Aorta (tissue), 5 donors: ENCODE results near the gene MEGF8. TPM values are rescaled to one million over a fixed set of nuclear protein-coding genes. Genes with fewer than 3 reads are reported as not detected.

ENCODE experiments used
- ATAC-seq: fragments of 200-7000 bp; cut with Tn5 transposase; one replicate; pipeline ENCODE4 v1.9.1; 2022; ENCODE audit warnings: moderate library complexity; ENCODE audit not compliant: low FRiP score
- DNase-seq, 2 donors: peaks; one replicate each; pipeline ENCODE4 v3.0.0-alpha.2; 2020
- H3K27ac ChIP-seq, 2 donors: one replicate each; pipeline ENCODE4 v1.5.1; 2013; ENCODE audit warnings: low read length in 2 of 2, mild to moderate bottlenecking in 2 of 2, moderate library complexity in 2 of 2, control low read depth in 1 of 2, inconsistent platforms in 1 of 2, low read depth in 1 of 2
- H3K27me3 ChIP-seq, 2 donors: one replicate each; pipeline ENCODE4 v1.6.1; 2013; ENCODE audit warnings: control low read depth in 1 of 2, low read length in 1 of 2, mild to moderate bottlenecking in 1 of 2, moderate library complexity in 1 of 2; ENCODE audit not compliant: insufficient read depth in 2 of 2, control insufficient read depth in 1 of 2
- H3K36me3 ChIP-seq, 2 donors: one replicate each; pipeline ENCODE4 v1.6.1; 2013; ENCODE audit warnings: control low read depth in 1 of 2, low read length in 1 of 2, mild to moderate bottlenecking in 1 of 2; ENCODE audit not compliant: insufficient read depth in 2 of 2, control insufficient read depth in 1 of 2
- H3K4me1 ChIP-seq, 2 donors: one replicate each; pipeline ENCODE4 v1.6.1; 2013; ENCODE audit warnings: low read length in 2 of 2, control low read depth in 1 of 2, mild to moderate bottlenecking in 1 of 2, moderate library complexity in 1 of 2; ENCODE audit not compliant: insufficient read depth in 2 of 2, control insufficient read depth in 1 of 2
- H3K4me3 ChIP-seq, 2 donors: one replicate each; pipeline ENCODE4 v1.5.1; 2013; ENCODE audit warnings: low read length in 2 of 2, control low read depth in 1 of 2, mild to moderate bottlenecking in 1 of 2
- H3K9me3 ChIP-seq: one replicate; pipeline ENCODE4 v1.6.1; 2013; ENCODE audit warnings: mild to moderate bottlenecking, low read length; ENCODE audit not compliant: control insufficient read depth
- WGBS, 2 donors: extraction: QIAGEN DNeasy Blood & Tissue Kit; methylation state at CpG; one replicate each; pipeline ENCODE4 v1.1.7; 2013; 5-methylcytosine and 5-hydroxymethylcytosine counted together
- intact Hi-C, 2 donors: fragments of 100-400 bp; cut with DNase I; formaldehyde crosslinking; loops; one replicate each; pipeline versions ENCODE4 v1.14.2 to v1.15.0; 2022
- polyA plus RNA-seq, 2 donors: library from polyadenylated mRNA; stranded (reverse); fragments of 200-250 nt; gene quantifications; one replicate each; pipeline ENCODE4 v1.2.3, GENCODE V29; 2013
- total RNA-seq, 2 donors: library from RNA; stranded (reverse); fragmentation: NEBNext Ultra II Directional; extraction: Animal tissue kit (Norgen Biotek cat#: 25700); gene quantifications; one replicate each; pipeline ENCODE4 v1.2.1, GENCODE V29; 2021
- donor health status: healthy with polysubstance abuse.
- donor health status: Bipolar disorder and iron deficiency.
- donor health status: DM: no; HTN: no; CAD: no.
- donor health status: DM: no; HTN: no; CAD: no.
- donor health status: DM: yes; HTN: yes; CAD: no.

Gene MEGF8
- total and polyA plus RNA-seq, 4 donors: 5.9 to 26.4 (median 12.3) TPM

DNA sequence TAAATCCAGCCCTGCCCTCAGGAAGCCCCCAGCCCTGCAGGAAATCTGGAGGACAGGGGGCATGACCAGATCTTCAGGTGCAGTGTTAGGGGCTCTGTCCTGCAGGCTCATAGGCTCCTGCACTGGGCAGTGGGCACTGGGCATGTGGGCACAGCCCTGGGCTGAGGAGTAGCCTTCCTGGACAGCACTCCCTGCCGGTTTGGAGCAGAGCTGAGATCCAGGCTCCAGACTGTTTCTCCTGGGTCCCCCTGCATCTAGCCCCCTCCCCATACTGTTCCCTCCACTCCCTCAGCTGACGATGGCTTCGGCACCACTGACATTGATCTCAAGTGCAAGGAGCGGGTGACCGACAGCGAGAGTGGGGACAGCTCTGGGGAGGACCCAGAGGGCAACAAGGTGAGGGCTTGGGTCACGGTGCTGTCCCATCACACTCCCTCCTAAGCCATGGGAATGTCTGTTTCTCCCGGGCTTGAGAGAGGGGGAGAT lies 35.8 kb upstream of the MEGF8 start:
- no peak for ATAC-seq
- Histone ChIP-seq H3K27me3 (no peaks in the 10 kb centered on the region), H3K4me1 (peaks cover 0 to 3% of the 10 kb centered on the region in 2 donors), H3K4me3 (no peak overlapping the region), H3K27ac (no peak overlapping the region), H3K36me3 (peaks cover 0 to 12% of the 10 kb centered on the region in 2 donors), H3K9me3 (no peaks in the 10 kb centered on the region)
- DNase-seq: no peak
- 82 to 83% methylated on average over 8 of the region's 8 CpGs for WGBS, 2 donors
- intact Hi-C loops: no loop called here

GRCh38 chr19:42290136-42290522 lies 35.3 kb upstream of the MEGF8 start:
- Histone ChIP-seq H3K4me3 (no peak overlapping the region), H3K9me3 (no peaks in the 10 kb centered on the region), H3K27me3 (no peaks in the 10 kb centered on the region), H3K36me3 (peaks cover 0 to 12% of the 10 kb centered on the region in 2 donors), H3K27ac (no peak overlapping the region), H3K4me1 (peaks cover 0 to 3% of the 10 kb centered on the region in 2 donors)
- no peak for ATAC-seq
- DNase-seq: no peak
- 76 to 78% methylated on average over 12 to 13 of the region's 13 CpGs for WGBS, 2 donors
- intact Hi-C loops: no loop called here

DNA sequence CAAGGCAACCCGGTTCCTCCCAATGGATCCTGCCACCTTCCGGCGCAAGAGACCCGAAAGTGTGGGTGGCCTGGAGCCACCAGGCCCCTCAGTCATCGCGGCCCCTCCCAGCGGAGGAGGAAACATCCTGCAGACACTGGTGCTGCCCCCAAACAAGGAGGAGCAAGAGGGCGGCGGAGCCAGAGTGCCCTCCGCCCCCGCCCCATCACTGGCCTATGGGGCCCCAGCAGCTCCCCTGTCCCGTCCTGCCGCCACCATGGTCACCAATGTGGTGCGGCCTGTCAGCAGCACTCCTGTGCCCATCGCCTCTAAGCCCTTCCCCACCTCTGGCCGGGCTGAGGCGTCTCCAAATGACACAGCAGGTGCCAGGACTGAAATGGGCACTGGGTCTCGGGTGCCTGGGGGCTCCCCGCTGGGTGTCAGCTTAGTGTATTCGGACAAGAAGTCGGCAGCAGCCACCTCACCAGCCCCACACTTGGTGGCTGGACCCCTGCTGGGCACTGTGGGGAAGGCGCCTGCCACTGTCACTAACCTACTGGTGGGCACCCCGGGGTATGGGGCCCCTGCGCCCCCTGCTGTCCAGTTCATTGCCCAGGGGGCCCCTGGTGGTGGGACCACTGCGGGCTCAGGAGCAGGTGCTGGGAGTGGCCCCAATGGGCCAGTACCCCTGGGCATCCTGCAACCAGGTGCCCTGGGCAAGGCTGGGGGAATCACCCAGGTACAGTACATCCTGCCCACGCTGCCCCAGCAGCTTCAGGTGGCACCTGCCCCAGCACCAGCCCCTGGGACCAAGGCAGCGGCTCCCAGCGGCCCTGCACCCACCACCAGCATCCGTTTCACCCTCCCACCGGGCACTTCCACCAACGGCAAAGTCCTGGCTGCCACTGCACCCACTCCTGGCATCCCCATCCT lies 34.7 kb upstream of the MEGF8 start:
- ATAC-seq (no peak), DNase-seq (peak in 1 of 2 donors; percentile 50)
- no peaks in the 10 kb centered on the region for H3K27me3 ChIP-seq
- WGBS, 2 donors: 78 to 82% methylated on average over 28 to 31 of the region's 31 CpGs
- no peak overlapping the region for H3K27ac ChIP-seq
- H3K9me3 ChIP-seq: no peaks in the 10 kb centered on the region
- H3K4me1 ChIP-seq: no peaks in the 10 kb centered on the region
- no peak overlapping the region for H3K4me3 ChIP-seq
- H3K36me3 ChIP-seq: peaks cover 0 to 12% of the 10 kb centered on the region in 2 donors
- intact Hi-C loops: no loop called here

GRCh38 chr19:42291435-42291810 lies 34.0 kb upstream of the MEGF8 start:
- 56 to 57% methylated on average over 9 of the region's 9 CpGs for WGBS, 2 donors

DNA sequence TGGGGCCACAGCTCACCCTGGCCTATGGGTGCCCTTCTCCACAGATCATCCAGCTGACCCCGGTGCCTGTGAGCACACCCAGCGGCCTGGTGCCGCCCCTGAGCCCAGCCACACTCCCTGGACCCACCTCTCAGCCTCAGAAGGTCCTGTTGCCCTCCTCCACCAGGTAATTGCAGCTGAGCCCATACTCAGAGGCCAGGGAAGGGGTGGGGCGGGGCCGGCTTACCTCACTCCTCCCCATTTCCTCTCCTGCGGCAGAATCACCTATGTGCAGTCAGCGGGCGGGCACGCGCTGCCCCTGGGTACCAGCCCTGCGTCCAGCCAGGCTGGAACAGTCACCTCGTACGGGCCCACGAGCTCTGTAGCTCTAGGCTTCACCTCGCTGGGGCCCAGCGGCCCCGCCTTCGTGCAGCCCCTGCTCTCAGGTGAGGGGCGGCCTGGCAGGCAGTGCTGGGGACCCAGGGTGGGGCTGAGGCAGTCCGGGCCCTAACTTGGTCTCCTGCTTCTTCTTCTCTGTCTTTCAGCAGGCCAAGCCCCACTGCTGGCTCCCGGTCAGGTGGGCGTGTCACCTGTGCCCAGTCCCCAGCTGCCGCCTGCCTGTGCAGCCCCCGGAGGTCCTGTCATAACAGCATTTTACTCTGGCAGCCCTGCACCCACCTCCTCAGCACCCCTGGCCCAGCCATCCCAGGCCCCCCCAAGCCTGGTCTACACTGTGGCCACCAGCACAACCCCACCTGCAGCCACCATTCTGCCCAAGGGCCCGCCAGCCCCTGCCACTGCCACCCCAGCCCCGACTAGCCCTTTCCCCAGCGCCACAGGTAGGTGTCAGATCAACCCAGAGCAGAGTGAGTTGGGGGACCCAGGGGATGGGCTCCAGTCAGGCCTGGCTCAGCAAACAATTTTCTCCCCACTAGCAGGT lies 33.1 kb upstream of the MEGF8 start:
- H3K4me1 ChIP-seq: no peaks in the 10 kb centered on the region
- ATAC-seq (no peak), DNase-seq (peak in 1 of 2 donors; percentile 49)
- H3K27me3 ChIP-seq: no peaks in the 10 kb centered on the region
- H3K36me3 ChIP-seq: peaks cover 0 to 12% of the 10 kb centered on the region in 2 donors
- WGBS, 2 donors: 87 to 89% methylated on average over 27 of the region's 27 CpGs
- no peak overlapping the region for H3K4me3 ChIP-seq
- no peak overlapping the region for H3K27ac ChIP-seq
- no peaks in the 10 kb centered on the region for H3K9me3 ChIP-seq
- intact Hi-C loops: no loop called here

More at GRCh38 chr19:42291435-42291810, 34.0 kb upstream of the MEGF8 start:
- no peaks in the 10 kb centered on the region for H3K9me3 ChIP-seq
- no peak overlapping the region for H3K27ac ChIP-seq
- peaks cover 0 to 12% of the 10 kb centered on the region in 2 donors for H3K36me3 ChIP-seq
- ATAC-seq: no peak
- peak in 1 of 2 donors; percentile 48 for DNase-seq
- intact Hi-C loops: no loop called here
- H3K27me3 ChIP-seq: no peaks in the 10 kb centered on the region
- no peaks in the 10 kb centered on the region for H3K4me1 ChIP-seq
- H3K4me3 ChIP-seq: no peak overlapping the region

DNA sequence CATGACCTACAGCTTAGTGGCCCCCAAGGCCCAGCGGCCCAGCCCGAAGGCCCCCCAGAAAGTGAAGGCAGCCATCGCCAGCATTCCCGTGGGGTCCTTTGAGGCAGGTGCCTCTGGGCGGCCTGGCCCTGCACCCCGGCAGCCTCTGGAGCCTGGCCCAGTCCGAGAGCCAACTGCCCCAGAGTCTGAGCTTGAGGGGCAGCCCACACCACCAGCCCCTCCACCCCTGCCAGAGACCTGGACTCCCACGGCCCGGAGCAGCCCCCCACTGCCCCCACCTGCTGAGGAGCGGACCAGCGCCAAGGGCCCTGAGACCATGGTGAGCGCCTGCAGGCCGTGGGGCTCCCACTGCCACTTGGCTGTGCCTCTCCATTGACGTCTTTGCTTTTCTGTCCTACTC lies 32.5 kb upstream of the MEGF8 start:
- Histone ChIP-seq H3K4me1 (no peaks in the 10 kb centered on the region), H3K27ac (no peak overlapping the region), H3K36me3 (peaks cover 0 to 9% of the 10 kb centered on the region in 2 donors), H3K9me3 (no peaks in the 10 kb centered on the region), H3K4me3 (no peak overlapping the region), H3K27me3 (no peaks in the 10 kb centered on the region)
- WGBS, 2 donors: 81% methylated on average over 14 of the region's 14 CpGs
- DNase-seq (peak in 1 of 2 donors; percentile 46), ATAC-seq (no peak)
- intact Hi-C loops: no loop called here

DNA sequence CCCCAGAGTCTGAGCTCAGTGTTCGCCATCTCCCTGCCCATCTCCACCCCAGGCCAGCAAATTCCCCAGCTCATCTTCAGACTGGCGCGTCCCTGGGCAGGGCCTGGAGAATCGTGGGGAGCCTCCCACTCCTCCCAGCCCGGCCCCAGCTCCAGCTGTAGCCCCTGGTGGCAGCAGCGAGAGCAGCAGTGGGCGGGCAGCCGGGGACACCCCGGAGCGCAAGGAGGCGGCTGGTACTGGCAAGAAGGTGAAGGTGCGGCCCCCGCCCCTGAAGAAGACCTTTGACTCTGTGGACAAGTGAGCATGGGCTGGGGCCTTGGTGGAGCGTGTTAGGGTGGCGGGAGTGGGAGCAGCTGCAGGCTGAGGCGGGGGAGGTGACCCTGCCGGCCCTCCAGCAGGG lies 31.9 kb upstream of the MEGF8 start:
- WGBS, 2 donors: 82 to 84% methylated on average over 17 of the region's 17 CpGs
- ATAC-seq: no peak
- intact Hi-C loops: no loop called here
- H3K4me3 ChIP-seq: no peak overlapping the region
- DNase-seq: peak in 1 of 2 donors; percentile 48
- peaks cover 0 to 9% of the 10 kb centered on the region in 2 donors for H3K36me3 ChIP-seq
- no peaks in the 10 kb centered on the region for H3K9me3 ChIP-seq
- no peaks in the 10 kb centered on the region for H3K27me3 ChIP-seq
- no peak overlapping the region for H3K27ac ChIP-seq
- H3K4me1 ChIP-seq: no peaks in the 10 kb centered on the region

DNA sequence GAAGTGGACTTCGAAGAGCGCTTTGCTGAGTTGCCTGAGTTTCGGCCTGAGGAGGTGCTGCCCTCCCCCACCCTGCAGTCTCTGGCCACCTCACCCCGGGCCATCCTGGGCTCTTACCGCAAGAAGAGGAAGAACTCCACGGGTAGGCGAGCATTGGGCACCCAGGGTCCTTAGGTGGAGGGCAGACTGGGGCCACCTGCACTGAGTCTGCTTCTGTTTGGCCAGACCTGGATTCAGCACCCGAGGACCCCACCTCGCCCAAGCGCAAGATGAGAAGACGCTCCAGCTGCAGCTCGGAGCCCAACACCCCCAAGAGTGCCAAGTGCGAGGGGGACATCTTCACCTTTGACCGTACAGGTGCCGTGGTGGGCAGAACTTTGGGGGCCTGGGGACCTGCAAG lies 31.5 kb upstream of the MEGF8 start:
- intact Hi-C loops: no loop called here
- H3K27ac ChIP-seq: no peak overlapping the region
- peaks cover 0 to 9% of the 10 kb centered on the region in 2 donors for H3K36me3 ChIP-seq
- no peak overlapping the region for H3K4me3 ChIP-seq
- ATAC-seq (no peak), DNase-seq (no peak)
- no peaks in the 10 kb centered on the region for H3K27me3 ChIP-seq
- H3K9me3 ChIP-seq: no peaks in the 10 kb centered on the region
- no peaks in the 10 kb centered on the region for H3K4me1 ChIP-seq
- WGBS, 2 donors: 87 to 91% methylated on average over 12 to 15 of the region's 15 CpGs
